Fibroblast of lung (primary cell): ENCODE results near the gene CCDC192.

Experiments used
- EZH2 ChIP-seq: IDR thresholded peaks from 2 replicates; pipeline ENCODE4 v1.5.1; 2012; ENCODE audit warnings: low read length, control low read depth, mild to moderate bottlenecking; ENCODE audit errors: missing control alignments
- TF ChIP-seq, protein P1 (sequence below), 2 donors: IDR thresholded peaks in 1 of 2; conservative IDR thresholded peaks in 1 of 2; 1 replicate in 1 of 2; 2 replicates in 1 of 2; pipeline ENCODE4 v1.5.1; 2011 to 2012; ENCODE audit warnings: low read length in 2 of 2, control low read depth in 1 of 2, inconsistent platforms in 1 of 2, low read depth in 1 of 2, mild to moderate bottlenecking in 1 of 2

DNA sequence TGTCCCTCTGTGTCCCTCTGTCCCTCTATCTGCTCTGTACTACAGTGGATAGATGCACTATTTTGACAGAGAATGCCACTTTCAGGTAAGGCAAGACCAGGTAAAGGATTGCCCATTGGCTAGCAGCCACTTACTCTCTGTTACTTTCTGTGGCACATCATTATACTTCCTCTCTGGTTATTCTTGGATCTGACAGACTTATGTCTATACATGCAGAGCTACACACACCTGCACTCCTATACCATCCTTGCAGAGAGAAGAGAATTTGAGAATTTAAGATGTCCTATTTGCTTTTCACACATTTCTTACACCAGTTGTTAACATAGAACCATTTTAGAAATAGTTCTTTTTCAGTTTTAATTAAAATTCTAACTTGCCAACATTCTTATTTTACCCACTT lies 216.6 kb downstream of the CCDC192 start:
- TF ChIP-seq, protein P1, sequence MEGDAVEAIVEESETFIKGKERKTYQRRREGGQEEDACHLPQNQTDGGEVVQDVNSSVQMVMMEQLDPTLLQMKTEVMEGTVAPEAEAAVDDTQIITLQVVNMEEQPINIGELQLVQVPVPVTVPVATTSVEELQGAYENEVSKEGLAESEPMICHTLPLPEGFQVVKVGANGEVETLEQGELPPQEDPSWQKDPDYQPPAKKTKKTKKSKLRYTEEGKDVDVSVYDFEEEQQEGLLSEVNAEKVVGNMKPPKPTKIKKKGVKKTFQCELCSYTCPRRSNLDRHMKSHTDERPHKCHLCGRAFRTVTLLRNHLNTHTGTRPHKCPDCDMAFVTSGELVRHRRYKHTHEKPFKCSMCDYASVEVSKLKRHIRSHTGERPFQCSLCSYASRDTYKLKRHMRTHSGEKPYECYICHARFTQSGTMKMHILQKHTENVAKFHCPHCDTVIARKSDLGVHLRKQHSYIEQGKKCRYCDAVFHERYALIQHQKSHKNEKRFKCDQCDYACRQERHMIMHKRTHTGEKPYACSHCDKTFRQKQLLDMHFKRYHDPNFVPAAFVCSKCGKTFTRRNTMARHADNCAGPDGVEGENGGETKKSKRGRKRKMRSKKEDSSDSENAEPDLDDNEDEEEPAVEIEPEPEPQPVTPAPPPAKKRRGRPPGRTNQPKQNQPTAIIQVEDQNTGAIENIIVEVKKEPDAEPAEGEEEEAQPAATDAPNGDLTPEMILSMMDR (conservative IDR thresholded peaks at IDR 0.05 in 1 of 2, IDR thresholded peaks at IDR 0.05 in 1 of 2; ENCODE audit: low read depth in 1 of 2, low read length in 2 of 2), result no peak
- no peak for TF ChIP-seq EZH2
